Stimulated activated CD8-positive, alpha-beta memory T cell treated with anti-CD3 and anti-CD28 coated beads, Interleukin-7, amount 100 ng/mL, for 1 hour (primary cell): ENCODE data around the gene CHCHD6.
"Not testable (repeated sequence)": the region's sequence is repeated elsewhere in the genome, so short reads cannot be mapped to it uniquely, and the experiment has no call there.

ENCODE experiments used
- DNase-seq, 2 donors: peaks; one replicate each; pipeline ENCODE4 v3.0.0-alpha.2; 2020; ENCODE audit warnings: low read depth in 2 of 2

The CHCHD6 gene

GRCh38 chr3:126766653-126767052 lies 62.6 kb downstream of the CHCHD6 start:
- DNase-seq = no peak

GRCh38 chr3:126768903-126769302 lies 64.9 kb downstream of the CHCHD6 start:
- DNase-seq = no peak

GRCh38 chr3:126770096-126770495 lies 66.1 kb downstream of the CHCHD6 start:
- no peak for DNase-seq

- DNase-seq = no peak
Observed at GRCh38 chr3:126773167-126773566, 69.1 kb downstream of the CHCHD6 start.

- DNase-seq = no peak
Observed at GRCh38 chr3:126773783-126774182, 69.7 kb downstream of the CHCHD6 start.

GRCh38 chr3:126777366-126777765 lies 73.3 kb downstream of the CHCHD6 start:
- no peak for DNase-seq

GRCh38 chr3:126780666-126781065 lies 76.6 kb downstream of the CHCHD6 start:
- no peak for DNase-seq

GRCh38 chr3:126781406-126781805 lies 77.4 kb downstream of the CHCHD6 start:
- DNase-seq = no peak

- no peak for DNase-seq
Observed at GRCh38 chr3:126781889-126782491, 78.0 kb downstream of the CHCHD6 start.

GRCh38 chr3:126782536-126782935 lies 78.5 kb downstream of the CHCHD6 start:
- no peak for DNase-seq

GRCh38 chr3:126784254-126784653 lies 80.2 kb downstream of the CHCHD6 start:
- DNase-seq = no peak

- DNase-seq = not testable (repeated sequence)
Observed at GRCh38 chr3:126791320-126791719, 87.3 kb downstream of the CHCHD6 start.

GRCh38 chr3:126792998-126793397 lies 89.0 kb downstream of the CHCHD6 start:
- no peak for DNase-seq

- no peak for DNase-seq
Observed at GRCh38 chr3:126797563-126797962, 93.5 kb downstream of the CHCHD6 start.

GRCh38 chr3:126798521-126798920 lies 94.5 kb downstream of the CHCHD6 start:
- no peak for DNase-seq

- no peak for DNase-seq
Observed at GRCh38 chr3:126799099-126799498, 95.1 kb downstream of the CHCHD6 start.

- not testable (repeated sequence) for DNase-seq
Observed at GRCh38 chr3:126801312-126801711, 97.3 kb downstream of the CHCHD6 start.

GRCh38 chr3:126807795-126808194 lies 103.8 kb downstream of the CHCHD6 start:
- DNase-seq = no peak

- DNase-seq = no peak
Observed at GRCh38 chr3:126811530-126811929, 107.5 kb downstream of the CHCHD6 start.

- no peak for DNase-seq
Observed at GRCh38 chr3:126816298-126816697, 112.3 kb downstream of the CHCHD6 start.

GRCh38 chr3:126816986-126817777 lies 113.1 kb downstream of the CHCHD6 start:
- DNase-seq = no peak

- DNase-seq = no peak
Observed at GRCh38 chr3:126817781-126818180, 113.7 kb downstream of the CHCHD6 start.

- DNase-seq = no peak
Observed at GRCh38 chr3:126818400-126819095, 114.5 kb downstream of the CHCHD6 start.
